ENCODE data around the gene VCAM1. TPM values are rescaled to one million over a fixed set of nuclear protein-coding genes. Genes with fewer than 3 reads are reported as not detected.

VCAM1 gene
- total and polyA plus RNA-seq, 7 donors: 1.8 to 18.9 (median 6.7) TPM

DNA sequence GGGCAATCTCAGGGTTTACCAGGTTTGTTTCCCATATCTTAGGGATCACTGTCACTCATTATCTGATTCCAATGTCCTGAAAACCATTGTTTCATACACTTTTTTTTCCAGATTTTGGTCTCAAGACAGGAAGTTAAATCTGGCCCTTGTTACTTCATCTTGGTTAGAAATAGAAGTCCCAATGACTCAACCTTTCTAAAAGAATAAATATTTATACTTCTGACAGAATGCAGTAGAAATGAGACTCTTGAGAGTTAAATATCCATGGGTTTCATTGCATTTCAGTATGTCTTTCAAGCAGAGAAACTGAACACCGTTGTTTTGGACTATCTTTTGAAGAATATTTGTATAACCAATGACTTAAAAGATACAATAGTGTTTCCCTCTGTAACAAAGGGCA, 19.8 kb upstream of the VCAM1 start:
- Histone ChIP-seq H3K27me3 (no peaks in the 10 kb centered on the region), H3K9me3 (peaks cover 0 to 5% (median 2%) of the 10 kb centered on the region in 4 donors), H3K27ac (no peak overlapping the region), H3K4me3 (no peak overlapping the region), H3K4me1 (no peaks in the 10 kb centered on the region), H3K36me3 (no peaks in the 10 kb centered on the region)
- WGBS, 2 donors: 57 to 68% methylated on average over 1 of the region's 1 CpG
- no peak for DNase-seq
- no peak for TF ChIP-seq POLR2AphosphoS5 (IDR thresholded peaks at IDR 0.05)
- TF ChIP-seq POLR2A (IDR thresholded peaks at IDR 0.05): no peak
- TF ChIP-seq, protein P1, sequence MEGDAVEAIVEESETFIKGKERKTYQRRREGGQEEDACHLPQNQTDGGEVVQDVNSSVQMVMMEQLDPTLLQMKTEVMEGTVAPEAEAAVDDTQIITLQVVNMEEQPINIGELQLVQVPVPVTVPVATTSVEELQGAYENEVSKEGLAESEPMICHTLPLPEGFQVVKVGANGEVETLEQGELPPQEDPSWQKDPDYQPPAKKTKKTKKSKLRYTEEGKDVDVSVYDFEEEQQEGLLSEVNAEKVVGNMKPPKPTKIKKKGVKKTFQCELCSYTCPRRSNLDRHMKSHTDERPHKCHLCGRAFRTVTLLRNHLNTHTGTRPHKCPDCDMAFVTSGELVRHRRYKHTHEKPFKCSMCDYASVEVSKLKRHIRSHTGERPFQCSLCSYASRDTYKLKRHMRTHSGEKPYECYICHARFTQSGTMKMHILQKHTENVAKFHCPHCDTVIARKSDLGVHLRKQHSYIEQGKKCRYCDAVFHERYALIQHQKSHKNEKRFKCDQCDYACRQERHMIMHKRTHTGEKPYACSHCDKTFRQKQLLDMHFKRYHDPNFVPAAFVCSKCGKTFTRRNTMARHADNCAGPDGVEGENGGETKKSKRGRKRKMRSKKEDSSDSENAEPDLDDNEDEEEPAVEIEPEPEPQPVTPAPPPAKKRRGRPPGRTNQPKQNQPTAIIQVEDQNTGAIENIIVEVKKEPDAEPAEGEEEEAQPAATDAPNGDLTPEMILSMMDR (IDR thresholded peaks at IDR 0.05): no peak
- TF ChIP-seq EP300 (IDR thresholded peaks at IDR 0.05): no peak
- intact Hi-C loops (cut with DNase I): no loop called here

DNA sequence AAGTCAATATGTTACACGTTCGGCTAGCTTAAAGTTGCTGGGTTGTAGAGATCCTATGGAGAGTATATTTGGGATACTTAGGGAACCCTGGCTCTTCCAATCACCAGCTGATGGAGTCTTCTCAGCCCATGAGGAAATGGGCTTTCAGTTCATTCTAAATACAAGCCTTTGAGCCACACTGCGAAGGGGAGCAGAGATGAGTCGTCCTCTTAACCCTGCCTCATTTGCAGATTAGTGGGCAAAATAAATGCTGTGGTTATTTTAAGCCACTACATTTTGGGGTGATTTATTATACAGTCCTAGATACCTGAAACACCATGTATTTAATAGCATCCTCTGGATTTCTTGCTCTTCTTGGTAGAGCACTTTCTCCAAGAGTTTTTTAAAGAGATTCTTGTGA, 19.0 kb upstream of the VCAM1 start:
- Histone ChIP-seq H3K4me3 (no peak overlapping the region), H3K9me3 (peaks cover 0 to 3% (median 0%) of the 10 kb centered on the region in 4 donors), H3K27ac (no peak overlapping the region), H3K36me3 (no peaks in the 10 kb centered on the region), H3K4me1 (no peaks in the 10 kb centered on the region), H3K27me3 (no peaks in the 10 kb centered on the region)
- intact Hi-C loops (cut with DNase I): no loop called here
- no peak for DNase-seq
- 80 to 83% methylated on average over 4 of the region's 4 CpGs for WGBS, 2 donors
- TF ChIP-seq, protein P1 (IDR thresholded peaks at IDR 0.05): no peak
- TF ChIP-seq EP300 (IDR thresholded peaks at IDR 0.05) (no peak), POLR2A (IDR thresholded peaks at IDR 0.05) (no peak), POLR2AphosphoS5 (IDR thresholded peaks at IDR 0.05) (no peak)

DNA sequence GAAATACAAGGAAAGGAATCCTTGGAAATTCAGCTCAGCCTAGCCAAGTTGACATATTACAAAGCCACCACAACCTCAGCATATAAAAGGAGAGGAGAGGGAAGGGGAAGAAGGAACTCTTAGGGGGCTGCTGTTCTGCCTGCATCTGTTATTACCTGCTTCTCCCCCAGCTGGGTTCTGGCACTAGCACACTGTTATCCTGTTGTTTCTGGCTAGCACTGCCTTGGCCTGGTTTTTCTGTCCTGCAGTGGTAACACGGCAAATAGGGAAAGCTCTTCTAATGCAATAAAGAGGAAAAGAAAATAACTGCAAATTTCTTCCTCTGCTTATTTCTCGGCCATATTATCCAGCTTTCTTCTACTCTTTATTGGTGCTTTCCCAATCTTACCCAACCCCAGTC, 16.5 kb upstream of the VCAM1 start:
- Histone ChIP-seq H3K9me3 (no peaks in the 10 kb centered on the region), H3K4me3 (no peak overlapping the region), H3K4me1 (no peaks in the 10 kb centered on the region), H3K27me3 (no peaks in the 10 kb centered on the region), H3K36me3 (no peaks in the 10 kb centered on the region), H3K27ac (no peak overlapping the region)
- 85 to 89% methylated on average over 2 of the region's 2 CpGs for whole genome bisulfite sequencing, 2 donors
- DNase-seq: no peak
- intact Hi-C loops (cut with DNase I): no loop called here
- TF ChIP-seq POLR2AphosphoS5 (IDR thresholded peaks at IDR 0.05): no peak
- TF ChIP-seq, protein P1 (IDR thresholded peaks at IDR 0.05): no peak
- no peak for TF ChIP-seq POLR2A (IDR thresholded peaks at IDR 0.05)
- TF ChIP-seq EP300 (IDR thresholded peaks at IDR 0.05): no peak

DNA sequence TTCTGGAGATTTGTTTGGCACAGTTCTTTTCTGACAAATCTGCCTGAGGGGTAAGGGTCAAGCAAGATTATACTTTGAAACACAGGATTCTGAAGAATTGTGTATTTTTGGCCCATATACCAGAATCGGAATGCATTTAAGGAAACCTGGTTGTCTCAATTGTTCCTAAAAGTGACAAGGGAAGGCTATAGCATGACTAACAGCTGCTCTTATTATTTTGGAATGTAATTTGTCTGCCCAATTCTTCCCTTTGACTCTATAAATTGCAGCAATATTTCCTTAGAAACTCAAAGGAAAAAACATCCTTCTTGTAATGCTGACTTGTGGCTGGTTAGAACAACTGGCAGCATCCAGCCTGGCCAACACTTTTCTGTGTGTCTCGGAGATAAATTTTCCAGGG, 15.8 kb upstream of the VCAM1 start:
- Histone ChIP-seq H3K9me3 (no peaks in the 10 kb centered on the region), H3K27me3 (no peaks in the 10 kb centered on the region), H3K27ac (no peak overlapping the region), H3K4me1 (no peaks in the 10 kb centered on the region), H3K4me3 (no peak overlapping the region), H3K36me3 (no peaks in the 10 kb centered on the region)
- intact Hi-C loops (cut with DNase I): no loop called here
- DNase-seq: no peak
- WGBS, 2 donors: 87 to 90% methylated on average over 2 of the region's 2 CpGs
- no peak for TF ChIP-seq POLR2AphosphoS5 (IDR thresholded peaks at IDR 0.05)
- TF ChIP-seq EP300 (IDR thresholded peaks at IDR 0.05): no peak
- TF ChIP-seq, protein P1 (IDR thresholded peaks at IDR 0.05): no peak
- TF ChIP-seq POLR2A (IDR thresholded peaks at IDR 0.05): no peak

DNA sequence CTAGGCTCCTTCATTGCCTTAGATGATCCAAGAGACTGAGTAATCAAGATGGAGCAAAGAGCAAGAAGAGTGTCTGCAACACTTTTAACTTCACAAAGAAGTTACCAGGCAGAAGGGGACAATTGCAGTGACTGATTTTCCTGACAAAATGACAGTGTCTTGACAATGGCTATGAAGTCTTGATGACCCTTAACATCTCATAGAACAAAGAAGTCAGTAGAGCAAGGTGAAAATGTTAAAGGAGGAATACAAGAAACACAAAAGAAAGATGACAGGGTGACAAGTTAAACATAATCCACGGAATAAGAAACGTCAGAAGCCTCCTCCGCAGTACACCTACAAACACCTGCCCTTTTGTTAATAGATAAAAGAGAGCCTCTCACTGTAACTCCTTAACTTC, 15.1 kb upstream of the VCAM1 start:
- no peaks in the 10 kb centered on the region for H3K27me3 ChIP-seq
- intact Hi-C loops (cut with DNase I): no loop called here
- H3K27ac ChIP-seq: no peak overlapping the region
- no peak overlapping the region for H3K4me3 ChIP-seq
- no peaks in the 10 kb centered on the region for H3K4me1 ChIP-seq
- no peak for TF ChIP-seq EP300 (IDR thresholded peaks at IDR 0.05)
- no peak for TF ChIP-seq POLR2AphosphoS5 (IDR thresholded peaks at IDR 0.05)
- no peak for DNase-seq
- 31 to 72% methylated on average over 3 of the region's 3 CpGs for WGBS, 2 donors
- no peaks in the 10 kb centered on the region for H3K36me3 ChIP-seq
- no peaks in the 10 kb centered on the region for H3K9me3 ChIP-seq

Data from sigmoid colon (tissue), 7 donors.